Fibroblast of lung (primary cell): ENCODE data around the gene UQCC5.

Experiments
- EZH2 ChIP-seq: IDR thresholded peaks from 2 replicates; pipeline ENCODE4 v1.5.1; 2012; ENCODE audit warnings: low read length, control low read depth, mild to moderate bottlenecking; ENCODE audit errors: missing control alignments
- TF ChIP-seq, protein P1 (sequence below), 2 donors: IDR thresholded peaks in 1 of 2; conservative IDR thresholded peaks in 1 of 2; 1 replicate in 1 of 2; 2 replicates in 1 of 2; pipeline ENCODE4 v1.5.1; 2011 to 2012; ENCODE audit warnings: low read length in 2 of 2, control low read depth in 1 of 2, inconsistent platforms in 1 of 2, low read depth in 1 of 2, mild to moderate bottlenecking in 1 of 2

GRCh38 chr3:52494445-52494844, 42.0 kb upstream of the UQCC5 start:
- TF ChIP-seq, protein P1, sequence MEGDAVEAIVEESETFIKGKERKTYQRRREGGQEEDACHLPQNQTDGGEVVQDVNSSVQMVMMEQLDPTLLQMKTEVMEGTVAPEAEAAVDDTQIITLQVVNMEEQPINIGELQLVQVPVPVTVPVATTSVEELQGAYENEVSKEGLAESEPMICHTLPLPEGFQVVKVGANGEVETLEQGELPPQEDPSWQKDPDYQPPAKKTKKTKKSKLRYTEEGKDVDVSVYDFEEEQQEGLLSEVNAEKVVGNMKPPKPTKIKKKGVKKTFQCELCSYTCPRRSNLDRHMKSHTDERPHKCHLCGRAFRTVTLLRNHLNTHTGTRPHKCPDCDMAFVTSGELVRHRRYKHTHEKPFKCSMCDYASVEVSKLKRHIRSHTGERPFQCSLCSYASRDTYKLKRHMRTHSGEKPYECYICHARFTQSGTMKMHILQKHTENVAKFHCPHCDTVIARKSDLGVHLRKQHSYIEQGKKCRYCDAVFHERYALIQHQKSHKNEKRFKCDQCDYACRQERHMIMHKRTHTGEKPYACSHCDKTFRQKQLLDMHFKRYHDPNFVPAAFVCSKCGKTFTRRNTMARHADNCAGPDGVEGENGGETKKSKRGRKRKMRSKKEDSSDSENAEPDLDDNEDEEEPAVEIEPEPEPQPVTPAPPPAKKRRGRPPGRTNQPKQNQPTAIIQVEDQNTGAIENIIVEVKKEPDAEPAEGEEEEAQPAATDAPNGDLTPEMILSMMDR (conservative IDR thresholded peaks at IDR 0.05 in 1 of 2, IDR thresholded peaks at IDR 0.05 in 1 of 2; ENCODE audit: low read depth in 1 of 2, low read length in 2 of 2), result no peak
- no peak for TF ChIP-seq EZH2
